Heart left ventricle (tissue), 16 donors: ENCODE data around the gene BIRC7. TPM values are rescaled to one million over a fixed set of nuclear protein-coding genes. Genes with fewer than 3 reads are reported as not detected.

Experiments
- ATAC-seq, 4 donors: fragments of 200-7000 bp; cut with Tn5 transposase; one replicate each; pipeline ENCODE4 v1.9.1; 2020 to 2022; ENCODE audit warnings: moderate library complexity in 4 of 4, mild to moderate bottlenecking in 3 of 4, moderate number of reproducible peaks in 1 of 4
- DNase-seq, 5 donors: peaks; one replicate each; pipeline ENCODE4 v3.0.0-alpha.2; 2020
- H3K27ac ChIP-seq, 12 donors: fragments of 200-600 bp; sonication (generic) in 4 of 12; one replicate each; pipeline versions ENCODE4 v1.5.0 to v1.8.0; 2016 to 2022; ENCODE audit warnings: mild to moderate bottlenecking in 2 of 12
- H3K27me3 ChIP-seq, 9 donors: fragments of 200-600 bp; sonication (generic) in 2 of 9; one replicate each; pipeline versions ENCODE4 v1.5.1 to v1.8.0; 2016 to 2022; ENCODE audit warnings: mild to moderate bottlenecking in 3 of 9
- H3K36me3 ChIP-seq, 9 donors: fragments of 200-600 bp; sonication (generic) in 2 of 9; one replicate each; pipeline versions ENCODE4 v1.5.0 to v1.8.0; 2018 to 2022; ENCODE audit warnings: mild to moderate bottlenecking in 2 of 9
- H3K4me1 ChIP-seq, 12 donors: fragments of 200-600 bp; sonication (generic) in 4 of 12; one replicate each; pipeline versions ENCODE4 v1.5.0 to v1.8.0; 2016 to 2022; ENCODE audit warnings: mild to moderate bottlenecking in 3 of 12
- H3K4me3 ChIP-seq, 12 donors: fragments of 200-600 bp; sonication (generic) in 4 of 12; one replicate each; pipeline versions ENCODE4 v1.5.0 to v1.8.0; 2017 to 2022; ENCODE audit warnings: mild to moderate bottlenecking in 9 of 12, moderate library complexity in 4 of 12
- H3K9me3 ChIP-seq, 12 donors: fragments of 200-600 bp; sonication (generic) in 4 of 12; one replicate each; pipeline versions ENCODE4 v1.5.0 to v1.8.0; 2016 to 2022; ENCODE audit warnings: mild to moderate bottlenecking in 1 of 12
- POLR2A ChIP-seq, 2 donors: fragments of 450-650 bp; IDR thresholded peaks; one replicate each; pipeline ENCODE4 v1.6.1; 2017; ENCODE audit warnings: antibody characterized with exemption in 2 of 2, mild to moderate bottlenecking in 2 of 2, moderate library complexity in 2 of 2
- WGBS, 4 donors: extraction: QIAGEN DNeasy Blood & Tissue Kit in 2 of 4; methylation state at CpG; one replicate each; pipeline versions ENCODE4 v1.1.5 to v1.1.7; 2013 to 2018; 5-methylcytosine and 5-hydroxymethylcytosine counted together
- intact Hi-C, 10 donors: fragments of 100-400 bp; cut with DNase I; formaldehyde crosslinking; loops; one replicate each; pipeline versions ENCODE4 v1.11.1 to v1.14.2; 2022
- polyA plus RNA-seq, 2 donors: library from polyadenylated mRNA; stranded (reverse); fragments of 200-250 nt; gene quantifications; one replicate each; pipeline ENCODE4 v1.2.3, GENCODE V29; 2013
- total RNA-seq, 9 donors: library from RNA; depleted of rRNA in 2 of 9; stranded (reverse); fragments of >200 nt in 2 of 9; fragmentation: NEBNext Ultra II Directional in 3 of 9; extraction: Animal tissue kit (Norgen Biotek cat#: 25700) in 3 of 9; gene quantifications; one replicate each; pipeline versions ENCODE4 v1.1.0 to v1.2.4, GENCODE V29; 2016 to 2023
- TF ChIP-seq, protein P1 (sequence below), 12 donors: fragments of 200-600 bp; sonication (generic) in 4 of 12; IDR thresholded peaks; one replicate each; pipeline versions ENCODE4 v1.5.0 to v1.8.0; 2018 to 2022; ENCODE audit warnings: antibody characterized with exemption in 12 of 12, mild to moderate bottlenecking in 5 of 12
- donor health status: ischemic (EF 13 %, LVEDD 7.1; RV severe dilation, severe dysfunction).
- donor health status: healthy with polysubstance abuse.
- donor health status: DM: no; HTN: yes; CAD: no.
- donor health status: DM: no; HTN: no; CAD: no.
- donor health status: ischemic (EF 25% LVEDD 6.9; RV normal size, moderate dysfunction).
- donor health status: ischemic (EF 25% LVEDD 5.7; RV mildly dilated, moderate dysfunction).
- donor health status: healthy.
- donor health status: DM: yes; HTN: yes; CAD: no.
- donor health status: ischemic (EF 35%, LVEDD 5.7; RV mildly dilated, moderate dysfunction).
- donor health status: nonischemic (EF 11% LVEDD 7.7; RV severe dilation, severe dysfunction).
- donor health status: DM: yes; HTN: yes; CAD: no.
- donor health status: PGD.
- donor health status: ischemic (EF 29% LVEDD 5.4; RV normal size, mild dysfunction).
- donor health status: nonischemic (EF 23%, LVEDD 6.1; RV moderate dilation, normal function).

Gene BIRC7
- total and polyA plus RNA-seq, 11 donors: 0.20 to 5.6 (median 0.50) TPM; not detected in 5

GRCh38 chr20:63268671-63269439, 33.1 kb downstream of the BIRC7 start:
- no peak for TF ChIP-seq POLR2A (IDR thresholded peaks at IDR 0.05)
- TF ChIP-seq, protein P1, sequence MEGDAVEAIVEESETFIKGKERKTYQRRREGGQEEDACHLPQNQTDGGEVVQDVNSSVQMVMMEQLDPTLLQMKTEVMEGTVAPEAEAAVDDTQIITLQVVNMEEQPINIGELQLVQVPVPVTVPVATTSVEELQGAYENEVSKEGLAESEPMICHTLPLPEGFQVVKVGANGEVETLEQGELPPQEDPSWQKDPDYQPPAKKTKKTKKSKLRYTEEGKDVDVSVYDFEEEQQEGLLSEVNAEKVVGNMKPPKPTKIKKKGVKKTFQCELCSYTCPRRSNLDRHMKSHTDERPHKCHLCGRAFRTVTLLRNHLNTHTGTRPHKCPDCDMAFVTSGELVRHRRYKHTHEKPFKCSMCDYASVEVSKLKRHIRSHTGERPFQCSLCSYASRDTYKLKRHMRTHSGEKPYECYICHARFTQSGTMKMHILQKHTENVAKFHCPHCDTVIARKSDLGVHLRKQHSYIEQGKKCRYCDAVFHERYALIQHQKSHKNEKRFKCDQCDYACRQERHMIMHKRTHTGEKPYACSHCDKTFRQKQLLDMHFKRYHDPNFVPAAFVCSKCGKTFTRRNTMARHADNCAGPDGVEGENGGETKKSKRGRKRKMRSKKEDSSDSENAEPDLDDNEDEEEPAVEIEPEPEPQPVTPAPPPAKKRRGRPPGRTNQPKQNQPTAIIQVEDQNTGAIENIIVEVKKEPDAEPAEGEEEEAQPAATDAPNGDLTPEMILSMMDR (IDR thresholded peaks at IDR 0.05): no peak
- ATAC-seq (no peak), DNase-seq (no peak)
- no peaks in the 10 kb centered on the region for H3K9me3 ChIP-seq
- H3K4me3 ChIP-seq: no peak overlapping the region
- H3K27me3 ChIP-seq: peaks cover 0 to 29% (median 14%) of the 10 kb centered on the region in 9 donors
- H3K4me1 ChIP-seq: peaks cover 2 to 15% (median 11%) of the 10 kb centered on the region in 12 donors
- H3K36me3 ChIP-seq: no peaks in the 10 kb centered on the region
- 38 to 44% (median 41%) methylated on average over 7 to 18 of the region's 18 CpGs for WGBS, 4 donors
- H3K27ac ChIP-seq: no peak overlapping the region
- intact Hi-C loops: no loop called here

GRCh38 chr20:63269724-63270123, 34.0 kb downstream of the BIRC7 start:
- ATAC-seq (no peak), DNase-seq (no peak)
- TF ChIP-seq, protein P1 (IDR thresholded peaks at IDR 0.05): no peak
- TF ChIP-seq POLR2A (IDR thresholded peaks at IDR 0.05): no peak
- 88 to 95% (median 93%) methylated on average over 9 of the region's 9 CpGs for WGBS, 4 donors
- intact Hi-C loops: loop anchor here in 2 of 10 donors (5.0 kb wide), 1 partner anchor 52 kb away; the partner anchor contains the start of gene YTHDF1 (in 2 of the 2)
- Histone ChIP-seq H3K4me3 (no peak overlapping the region), H3K36me3 (no peaks in the 10 kb centered on the region), H3K4me1 (peaks cover 2 to 24% (median 18%) of the 10 kb centered on the region in 12 donors), H3K9me3 (no peaks in the 10 kb centered on the region), H3K27ac (no peak overlapping the region), H3K27me3 (peaks cover 0 to 22% (median 9%) of the 10 kb centered on the region in 9 donors)

DNA sequence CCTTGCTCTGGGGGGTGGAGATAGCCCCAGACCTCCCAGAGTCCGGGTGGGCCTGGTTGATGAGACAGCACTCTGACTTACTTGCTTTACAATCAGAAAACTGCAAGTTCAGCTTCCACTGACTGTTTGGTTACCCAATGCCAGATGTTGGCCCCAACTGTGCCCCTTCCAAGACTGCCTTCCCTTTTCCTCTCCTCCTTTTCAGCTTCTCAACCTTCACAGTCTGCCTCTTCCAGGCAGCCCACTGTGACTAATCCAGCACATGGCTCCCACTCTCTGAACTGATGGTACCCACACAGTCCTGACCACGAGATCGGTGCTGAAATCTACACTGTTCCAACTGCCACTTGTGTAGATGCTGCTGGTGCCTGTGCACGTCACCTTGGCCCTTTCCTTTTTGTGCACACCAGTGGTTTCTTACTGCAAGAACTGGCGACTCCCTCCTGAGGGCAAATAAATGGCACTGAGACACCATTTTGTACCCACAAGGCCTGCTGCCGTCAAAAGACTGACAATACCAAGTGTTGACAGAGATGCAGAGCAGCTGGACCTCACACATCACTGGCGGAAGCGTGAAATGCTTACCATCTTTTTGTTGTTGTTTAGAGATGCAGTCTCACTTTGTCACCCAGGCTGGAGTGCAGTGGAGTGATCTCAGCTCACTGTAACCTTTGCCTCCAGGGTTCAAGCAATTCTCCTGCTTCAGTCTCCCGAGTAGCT, 35.1 kb downstream of the BIRC7 start:
- H3K9me3 ChIP-seq: no peaks in the 10 kb centered on the region
- peaks cover 0 to 16% (median 5%) of the 10 kb centered on the region in 9 donors for H3K27me3 ChIP-seq
- H3K4me3 ChIP-seq: no peak overlapping the region
- no peak overlapping the region for H3K27ac ChIP-seq
- no peak for ATAC-seq
- intact Hi-C loops: loop anchor here in 2 of 10 donors (5.0 kb wide), 1 partner anchor 53 kb away; the partner anchor contains the start of gene YTHDF1 (in 2 of the 2)
- TF ChIP-seq, protein P1 (IDR thresholded peaks at IDR 0.05): no peak
- TF ChIP-seq POLR2A (IDR thresholded peaks at IDR 0.05): no peak
- no peak for DNase-seq
- peaks cover 2 to 29% (median 20%) of the 10 kb centered on the region in 12 donors for H3K4me1 ChIP-seq
- WGBS, 4 donors: 88 to 92% (median 91%) methylated on average over 9 of the region's 9 CpGs
- H3K36me3 ChIP-seq: peaks cover 0 to 6% (median under 1%) of the 10 kb centered on the region in 9 donors
